ENCODE data around the gene NBEA.

NBEA gene

GRCh38 chr13:35496006-35496405, 553.9 kb downstream of the NBEA start:
- no peak for TF ChIP-seq CTCF (conservative IDR thresholded peaks at IDR 0.05)
- H3K27ac ChIP-seq: no peak overlapping the region

GRCh38 chr13:35496761-35497386, 554.8 kb downstream of the NBEA start:
- H3K27ac ChIP-seq: no peak overlapping the region

GRCh38 chr13:35498231-35498630, 556.2 kb downstream of the NBEA start:
- TF ChIP-seq CTCF (conservative IDR thresholded peaks at IDR 0.05): no peak

More at GRCh38 chr13:35496761-35497386, 554.8 kb downstream of the NBEA start:
- TF ChIP-seq CTCF (conservative IDR thresholded peaks at IDR 0.05): no peak

GRCh38 chr13:35499196-35499662, 557.2 kb downstream of the NBEA start:
- no peak overlapping the region for H3K27ac ChIP-seq
- TF ChIP-seq CTCF (conservative IDR thresholded peaks at IDR 0.05): no peak

More at GRCh38 chr13:35498231-35498630, 556.2 kb downstream of the NBEA start:
- H3K27ac ChIP-seq: no peak overlapping the region

GRCh38 chr13:35499676-35500075, 557.6 kb downstream of the NBEA start:
- no peak for TF ChIP-seq CTCF (conservative IDR thresholded peaks at IDR 0.05)
- H3K27ac ChIP-seq: no peak overlapping the region

GRCh38 chr13:35500144-35500543, 558.1 kb downstream of the NBEA start:
- TF ChIP-seq CTCF (conservative IDR thresholded peaks at IDR 0.05): no peak
- no peak overlapping the region for H3K27ac ChIP-seq

- TF ChIP-seq CTCF (conservative IDR thresholded peaks at IDR 0.05): no peak
- no peak overlapping the region for H3K27ac ChIP-seq
These were observed 559.7 kb downstream of the NBEA start for GRCh38 chr13:35501661-35502235.
